ENCODE results near the gene PSEN2.
"Not testable (repeated sequence)": the region's sequence is repeated elsewhere in the genome, so short reads cannot be mapped to it uniquely, and the experiment has no call there.

PSEN2 gene

GRCh38 chr1:226916497-226916896 is 46.1 kb downstream of the PSEN2 start:
- DNase-seq (ENCODE audit: low read depth), result no peak

GRCh38 chr1:226919587-226919986 is 49.2 kb downstream of the PSEN2 start:
- DNase-seq (ENCODE audit: low read depth), result no peak

GRCh38 chr1:226919995-226920394 is 49.6 kb downstream of the PSEN2 start:
- no peak for DNase-seq (ENCODE audit: low read depth)

DNA sequence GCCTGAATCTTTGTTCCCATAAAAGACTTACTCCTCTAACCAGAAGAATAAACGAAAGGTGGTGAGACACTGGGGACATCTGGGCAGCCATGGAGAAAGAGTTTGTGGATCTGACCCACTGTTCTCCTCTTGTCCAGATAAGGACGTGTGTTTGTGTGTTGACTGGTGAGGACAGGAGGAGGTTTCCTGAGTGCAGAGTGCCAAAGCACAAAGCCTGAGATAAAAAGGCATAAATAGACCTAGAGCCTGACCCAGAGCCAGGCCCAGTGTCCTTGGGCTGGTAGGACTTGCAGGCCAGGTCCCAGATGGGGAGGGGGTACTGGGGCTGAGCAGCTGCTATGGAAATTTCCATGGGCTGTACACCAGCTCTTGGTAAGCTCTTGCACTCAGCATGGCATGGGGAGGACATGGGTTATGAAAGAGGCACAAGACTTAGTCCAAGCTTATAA is 50.1 kb downstream of the PSEN2 start:
- no peak for DNase-seq (ENCODE audit: low read depth)

DNA sequence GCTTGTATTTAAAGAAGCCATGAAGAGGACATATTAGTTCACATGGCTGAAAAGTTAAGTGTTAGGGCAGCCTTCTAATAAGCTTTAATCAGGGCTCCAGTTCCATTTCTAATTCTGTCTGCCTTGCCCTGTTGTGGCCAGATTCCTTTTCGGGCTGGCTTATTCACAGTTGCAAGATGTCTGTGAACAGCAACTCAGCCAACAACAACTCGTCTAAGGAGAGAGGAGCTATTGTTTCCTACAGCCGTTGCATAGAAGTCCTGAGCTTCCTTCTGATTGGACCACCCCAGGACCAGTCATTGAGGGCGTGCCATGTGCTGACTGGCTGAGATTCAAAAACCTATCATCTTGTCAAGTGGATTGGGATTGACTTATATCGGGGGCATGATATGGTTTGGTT is 51.1 kb downstream of the PSEN2 start:
- no peak for DNase-seq (ENCODE audit: low read depth)

DNA sequence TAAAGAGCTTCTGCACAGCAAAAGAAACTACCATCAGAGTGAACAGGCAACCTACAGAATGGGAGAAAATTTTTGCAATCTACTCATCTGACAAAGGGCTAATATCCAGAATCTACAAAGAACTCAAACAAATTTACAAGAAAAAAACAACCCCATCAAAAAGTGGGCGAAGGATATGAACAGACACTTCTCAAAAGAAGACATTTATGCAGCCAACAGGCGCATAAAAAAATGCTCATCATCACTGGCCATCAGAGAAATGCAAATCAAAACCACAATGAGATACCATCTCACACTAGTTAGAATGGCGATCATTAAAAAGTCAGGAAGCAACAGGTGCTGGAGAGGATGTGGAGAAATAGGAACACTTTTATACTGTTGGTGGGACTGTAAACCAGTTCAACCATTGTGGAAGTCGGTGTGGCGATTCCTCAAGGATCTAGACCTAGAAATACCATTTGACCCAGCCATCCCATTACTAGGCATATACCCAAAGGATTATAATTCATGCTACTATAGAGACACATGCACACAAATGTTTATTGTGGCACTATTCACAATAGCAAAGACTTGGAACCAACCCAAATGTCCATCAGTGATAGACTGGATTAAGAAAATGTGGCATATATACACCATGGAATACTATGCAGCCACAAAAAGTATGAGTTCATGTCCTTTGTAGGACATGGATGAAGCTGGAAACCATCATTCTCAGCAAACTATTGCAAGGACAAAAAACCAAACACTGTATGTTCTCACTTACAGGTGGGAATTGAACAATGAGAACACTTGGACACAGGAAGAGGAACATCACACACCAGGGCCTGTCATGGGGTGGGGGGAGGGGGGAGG is 59.1 kb downstream of the PSEN2 start:
- not testable (repeated sequence) for DNase-seq (ENCODE audit: low read depth)

DNA sequence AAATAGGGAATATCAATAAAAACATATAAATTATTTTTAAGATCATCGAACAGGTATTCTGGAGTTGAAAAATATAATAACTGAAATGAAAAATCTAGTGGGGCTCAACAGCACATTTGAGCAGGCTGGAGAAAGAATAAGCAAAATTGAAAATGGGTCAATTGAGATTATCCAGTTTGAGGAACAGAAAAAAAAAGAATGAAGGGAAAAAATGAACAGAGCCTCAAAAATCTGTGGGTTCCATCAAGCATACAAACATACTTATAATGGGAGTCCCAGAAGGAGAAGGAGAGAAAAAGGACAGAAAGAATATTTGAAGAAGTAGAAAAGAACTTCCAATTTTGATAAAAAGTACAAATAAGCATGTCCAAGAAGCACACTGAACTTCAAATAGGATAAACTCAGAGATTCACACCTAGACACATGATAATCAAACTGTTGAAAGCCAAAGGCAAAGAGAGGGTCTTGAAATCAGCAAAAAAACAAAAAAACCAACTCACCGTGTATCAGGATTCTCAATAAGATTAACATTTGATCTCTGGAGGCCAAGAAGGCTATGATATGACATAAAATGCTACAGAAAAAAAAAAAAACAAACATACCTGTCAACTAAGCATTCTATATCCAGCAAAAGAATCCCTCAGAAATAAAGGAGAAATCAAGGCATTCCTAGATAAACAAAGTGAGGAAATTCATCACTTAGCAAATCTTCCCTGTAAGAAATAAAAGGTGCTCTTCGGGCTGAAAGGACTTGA is 64.2 kb downstream of the PSEN2 start:
- no peak for DNase-seq (ENCODE audit: low read depth)

- no peak for DNase-seq (ENCODE audit: low read depth)
Observed at GRCh38 chr1:226937940-226938725, 67.7 kb downstream of the PSEN2 start.

DNA sequence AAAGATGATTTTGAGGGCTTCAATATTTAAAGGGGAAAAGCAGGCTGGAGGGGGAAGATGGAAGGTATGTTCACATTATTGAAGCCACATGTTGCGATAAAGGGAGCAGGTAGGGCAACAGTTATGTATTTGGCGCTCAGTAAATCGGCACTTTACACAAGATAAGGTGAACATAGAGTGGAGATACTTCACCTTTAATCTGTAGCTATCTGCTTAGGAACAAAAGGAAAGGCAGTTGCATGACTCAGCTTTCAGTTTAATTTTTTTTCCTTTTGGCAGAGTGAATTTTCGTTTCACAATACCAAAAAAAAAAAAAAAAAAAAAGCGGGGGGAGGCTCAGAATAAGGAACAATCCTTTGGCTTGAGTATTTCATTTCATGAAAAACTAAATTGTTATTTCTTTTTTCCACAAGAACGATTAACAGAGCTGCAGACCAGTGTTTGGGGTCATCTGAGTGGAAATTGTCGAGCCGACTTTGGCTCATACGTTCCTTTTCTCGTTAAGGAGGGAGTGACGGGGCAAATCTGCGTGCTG is 68.6 kb downstream of the PSEN2 start:
- DNase-seq (ENCODE audit: low read depth), result no peak

DNA sequence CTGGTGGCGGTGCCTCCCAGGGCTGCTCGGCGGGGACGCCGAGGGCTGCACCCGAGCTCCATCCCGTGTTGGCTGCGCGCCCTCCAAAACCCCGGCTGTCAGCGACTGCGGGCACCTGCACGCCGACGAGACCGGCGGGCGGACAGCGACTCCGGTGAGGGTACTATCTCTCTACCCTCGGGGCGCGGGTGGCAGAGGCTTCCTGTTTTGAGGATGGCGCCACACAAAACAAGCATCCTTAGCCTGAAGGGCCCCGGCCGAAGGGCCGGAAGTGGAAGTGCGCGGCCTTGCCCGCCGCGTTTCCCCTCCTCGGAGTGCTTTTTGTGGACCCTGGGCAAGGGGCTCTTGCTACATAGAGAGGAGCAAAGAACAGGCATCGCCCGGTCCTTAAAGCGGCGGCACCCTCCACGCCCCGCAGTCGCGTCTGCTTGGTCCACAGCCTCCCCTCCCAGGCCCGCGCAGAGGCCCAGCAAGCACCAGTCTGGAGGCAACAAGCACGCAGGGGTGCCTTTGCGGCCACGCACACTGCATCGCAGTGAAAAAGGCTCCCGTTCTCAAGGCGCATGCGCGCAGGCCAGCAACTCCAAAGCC is 69.1 kb downstream of the PSEN2 start:
- DNase-seq (ENCODE audit: low read depth), result peak; percentile 30

DNA sequence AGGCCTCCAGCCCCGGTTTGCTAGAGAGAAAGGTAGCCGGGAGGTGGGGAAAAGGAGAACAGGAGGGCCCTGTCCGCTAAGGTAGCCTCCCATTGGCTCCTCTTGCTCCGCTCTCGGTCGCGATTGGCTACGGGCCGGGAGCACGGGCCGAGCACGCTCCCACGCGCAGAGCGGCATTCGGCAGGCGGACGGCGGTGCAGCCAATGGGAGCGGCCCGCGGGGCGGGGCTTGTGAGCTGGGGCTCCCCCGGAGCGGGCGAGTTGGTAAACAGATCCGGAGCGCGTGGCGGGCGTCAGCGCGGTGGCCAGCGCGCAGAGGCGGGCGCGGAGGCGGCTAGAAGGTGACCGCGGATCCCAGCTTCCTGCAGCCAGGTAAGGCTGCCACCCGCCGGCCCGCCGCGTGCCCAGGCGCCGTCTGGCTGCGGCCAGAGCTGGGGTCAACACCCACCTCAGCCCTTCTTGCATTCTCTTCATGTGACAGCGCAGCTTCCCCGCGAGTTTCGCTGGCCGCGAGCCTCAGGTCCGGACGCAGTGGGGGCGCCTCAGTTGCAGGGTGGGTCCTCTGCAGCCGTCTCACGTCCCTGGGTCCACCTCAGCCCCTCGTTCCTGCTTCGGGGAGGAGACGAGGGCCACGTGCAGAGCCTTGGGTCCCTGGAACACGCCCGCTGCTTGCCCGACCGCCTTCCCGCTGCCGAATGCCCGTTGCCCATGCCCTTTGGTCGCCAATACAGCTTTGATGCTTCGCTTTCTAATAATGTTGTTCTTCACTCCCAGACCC is 69.8 kb downstream of the PSEN2 start, which contains the start of gene COQ8A:
TSS of gene COQ8A (plus strand) at position 266 of the 777 bp plus-strand sequence. CDS start 21,092 bp downstream, outside the sequence.
- DNase-seq (ENCODE audit: low read depth), result peak; percentile 94

DNA sequence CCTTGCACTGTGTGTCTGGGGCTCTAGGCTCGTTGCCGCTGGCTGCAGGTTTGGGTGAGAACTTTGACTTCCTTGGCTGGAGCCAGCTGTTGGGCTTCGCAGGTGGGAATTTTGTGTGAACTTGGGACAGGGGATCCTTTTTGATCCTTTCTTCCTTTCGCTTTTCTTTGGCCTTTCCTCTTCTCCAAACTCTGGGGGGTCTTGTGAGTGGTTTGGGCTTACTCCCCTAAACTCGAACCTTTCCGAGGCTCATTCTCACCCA is 70.3 kb downstream of the PSEN2 start:
- no peak for DNase-seq (ENCODE audit: low read depth)

DNA sequence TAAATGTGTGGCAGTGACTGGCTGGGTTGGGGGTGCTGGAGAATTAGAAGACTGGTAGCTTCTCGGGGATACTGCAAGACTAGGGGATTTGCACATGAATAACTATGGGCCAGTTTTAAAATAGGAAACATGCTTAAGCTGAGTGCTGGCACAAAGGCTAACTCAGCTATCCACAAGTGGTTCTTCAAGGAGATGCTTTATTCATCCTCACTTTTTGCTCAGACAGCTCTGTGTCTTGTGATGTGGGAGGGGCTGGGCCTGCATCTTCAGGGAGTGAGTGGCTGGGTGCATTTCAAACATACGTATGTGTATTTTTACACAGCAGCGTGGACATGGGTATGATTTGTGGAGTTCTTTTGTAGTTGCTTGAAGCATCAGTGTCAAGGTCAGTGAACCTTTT is 72.0 kb downstream of the PSEN2 start:
- DNase-seq (ENCODE audit: low read depth), result no peak

DNA sequence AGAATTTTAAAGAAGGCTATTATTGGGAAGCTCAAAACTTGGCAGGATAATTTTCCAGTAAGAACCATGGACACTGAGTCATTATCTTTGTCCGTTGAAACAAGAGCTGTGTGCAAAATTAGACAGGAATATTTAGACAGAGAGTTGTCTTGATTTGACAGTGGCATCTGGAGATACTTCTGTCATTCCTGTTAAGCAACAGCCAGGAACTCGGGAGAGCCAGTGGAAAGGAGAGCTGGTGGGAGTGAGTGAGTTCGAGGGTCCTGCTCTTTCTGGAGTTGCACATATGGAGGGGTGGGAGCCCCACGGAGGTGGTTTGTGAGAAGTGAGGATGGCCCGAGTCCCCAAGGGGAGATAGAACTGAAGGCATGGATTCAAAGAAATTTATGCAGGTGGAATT is 72.7 kb downstream of the PSEN2 start:
- no peak for DNase-seq (ENCODE audit: low read depth)

- DNase-seq (ENCODE audit: low read depth), result no peak
Observed at GRCh38 chr1:226943927-226944326, 73.5 kb downstream of the PSEN2 start.

- no peak for DNase-seq (ENCODE audit: low read depth)
Observed at GRCh38 chr1:226945106-226945857, 74.9 kb downstream of the PSEN2 start.
